ENCODE measurements around the gene SRL. TPM values are rescaled to one million over a fixed set of nuclear protein-coding genes. Genes with fewer than 3 reads are reported as not detected.

The SRL gene
- polyA plus RNA-seq, 3 donors, result not detected

DNA sequence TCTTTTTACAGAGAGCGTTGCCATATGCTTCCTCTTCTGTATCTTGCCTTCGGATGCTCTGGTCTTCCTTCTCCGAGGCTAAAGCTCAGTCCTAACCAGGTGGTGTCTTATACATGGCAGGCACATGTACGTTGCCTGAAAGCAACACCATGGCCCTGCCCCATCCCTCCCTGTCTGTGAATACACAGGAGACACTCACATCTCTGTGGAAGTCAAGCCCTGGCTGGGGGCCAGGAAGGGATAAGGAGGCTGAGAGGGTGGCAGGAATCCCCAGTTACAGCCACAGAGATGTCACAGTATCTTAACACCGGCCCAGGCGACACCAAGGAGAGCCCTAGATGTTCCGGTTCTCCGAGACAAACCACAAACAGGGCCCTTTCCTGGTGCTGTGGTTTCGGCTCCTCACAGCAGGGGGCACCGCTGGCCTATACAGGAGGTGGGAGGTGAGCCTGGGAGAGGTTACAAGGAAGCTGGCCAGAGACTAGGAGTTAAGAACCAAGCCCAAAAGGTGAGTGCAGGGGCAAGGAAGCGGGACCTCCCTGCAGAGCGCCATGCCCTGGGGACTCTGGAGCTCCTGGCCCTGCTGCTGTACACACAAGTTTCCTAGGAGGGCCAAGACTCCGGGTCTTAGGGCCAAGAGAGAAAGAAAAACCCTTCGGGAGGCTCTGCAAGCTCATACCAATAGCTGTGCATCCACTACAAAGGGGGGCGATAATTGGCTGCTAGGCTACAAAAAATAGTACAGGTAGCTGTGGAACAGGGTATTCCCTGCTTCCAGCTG is 41.7 kb downstream of the SRL start:
- no peak overlapping the region for H3K4me2 ChIP-seq (replicated peaks; ENCODE audit: extremely low read depth, low read length, poor library complexity, severe bottlenecking)
- 30% methylated on average over 12 of the region's 15 CpGs for WGBS (ENCODE audit: insufficient coverage)
- no peaks in the 10 kb centered on the region for H4K20me1 ChIP-seq (ENCODE audit: insufficient read depth, low read length)
- no peaks in the 10 kb centered on the region for H3K36me3 Mint-ChIP-seq
- H3K4me1 Mint-ChIP-seq, result peaks cover 11% of the 10 kb centered on the region
- no peaks in the 10 kb centered on the region for H3K9me3 ChIP-seq (replicated peaks in 1 of 2; ENCODE audit: control insufficient read depth in 1 of 2, insufficient read depth in 1 of 2, low read length in 2 of 2)
- H3K4me1 ChIP-seq (ENCODE audit: control insufficient read depth in 1 of 2, insufficient read depth in 2 of 2, low read length in 2 of 2), result peaks cover 8 to 10% of the 10 kb centered on the region in 2 donors
- H3K9me3 Mint-ChIP-seq, result peaks cover 0 to 5% (median 0%) of the 10 kb centered on the region in 7 donors
- H3K27me3 ChIP-seq (ENCODE audit: control insufficient read depth in 2 of 2, insufficient read depth in 2 of 2, low read length in 2 of 2), result peaks cover 0 to 2% of the 10 kb centered on the region in 2 donors
- H2AFZ ChIP-seq (ENCODE audit: insufficient read depth, low read depth, low read length, poor library complexity, severe bottlenecking), result peak overlapping the region; percentile 55
- H3K27me3 Mint-ChIP-seq (ENCODE audit: low read depth in 3 of 3), result peaks cover 2 to 21% (median 8%) of the 10 kb centered on the region in 3 donors
- intact Hi-C loops (cut with micrococcal nuclease), result loop anchor here in 1 of 2 donors (10.0 kb wide), 1 partner anchor 195 kb away; no protein-coding TSS in a partner anchor
- H3K27ac ChIP-seq (ENCODE audit: low read depth in 1 of 2, low read length in 2 of 2), result no peak overlapping the region
- H3K27ac Mint-ChIP-seq, result peak overlapping the region in 1 of 7 donors; percentile 37
- DNase-seq, result peak; percentile 17 to 54 (median 32)
- TF ChIP-seq, protein P1, sequence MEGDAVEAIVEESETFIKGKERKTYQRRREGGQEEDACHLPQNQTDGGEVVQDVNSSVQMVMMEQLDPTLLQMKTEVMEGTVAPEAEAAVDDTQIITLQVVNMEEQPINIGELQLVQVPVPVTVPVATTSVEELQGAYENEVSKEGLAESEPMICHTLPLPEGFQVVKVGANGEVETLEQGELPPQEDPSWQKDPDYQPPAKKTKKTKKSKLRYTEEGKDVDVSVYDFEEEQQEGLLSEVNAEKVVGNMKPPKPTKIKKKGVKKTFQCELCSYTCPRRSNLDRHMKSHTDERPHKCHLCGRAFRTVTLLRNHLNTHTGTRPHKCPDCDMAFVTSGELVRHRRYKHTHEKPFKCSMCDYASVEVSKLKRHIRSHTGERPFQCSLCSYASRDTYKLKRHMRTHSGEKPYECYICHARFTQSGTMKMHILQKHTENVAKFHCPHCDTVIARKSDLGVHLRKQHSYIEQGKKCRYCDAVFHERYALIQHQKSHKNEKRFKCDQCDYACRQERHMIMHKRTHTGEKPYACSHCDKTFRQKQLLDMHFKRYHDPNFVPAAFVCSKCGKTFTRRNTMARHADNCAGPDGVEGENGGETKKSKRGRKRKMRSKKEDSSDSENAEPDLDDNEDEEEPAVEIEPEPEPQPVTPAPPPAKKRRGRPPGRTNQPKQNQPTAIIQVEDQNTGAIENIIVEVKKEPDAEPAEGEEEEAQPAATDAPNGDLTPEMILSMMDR (IDR thresholded peaks at IDR 0.05), result peak; percentile 29
- H3K79me2 ChIP-seq (ENCODE audit: insufficient read depth, low read length), result no peaks in the 10 kb centered on the region
- H3K36me3 ChIP-seq (replicated peaks in 1 of 2; ENCODE audit: control insufficient read depth in 1 of 2, insufficient read depth in 2 of 2, low read length in 2 of 2), result no peaks in the 10 kb centered on the region
- peak overlapping the region in 1 of 2 donors; percentile 48 for H3K4me3 Mint-ChIP-seq
- no peak overlapping the region for H3K9ac ChIP-seq (ENCODE audit: insufficient read depth, low read length, poor library complexity, severe bottlenecking)
- no peak overlapping the region for H3K4me3 ChIP-seq (replicated peaks in 1 of 3; ENCODE audit: low read depth in 2 of 3, low read length in 3 of 3)

DNA sequence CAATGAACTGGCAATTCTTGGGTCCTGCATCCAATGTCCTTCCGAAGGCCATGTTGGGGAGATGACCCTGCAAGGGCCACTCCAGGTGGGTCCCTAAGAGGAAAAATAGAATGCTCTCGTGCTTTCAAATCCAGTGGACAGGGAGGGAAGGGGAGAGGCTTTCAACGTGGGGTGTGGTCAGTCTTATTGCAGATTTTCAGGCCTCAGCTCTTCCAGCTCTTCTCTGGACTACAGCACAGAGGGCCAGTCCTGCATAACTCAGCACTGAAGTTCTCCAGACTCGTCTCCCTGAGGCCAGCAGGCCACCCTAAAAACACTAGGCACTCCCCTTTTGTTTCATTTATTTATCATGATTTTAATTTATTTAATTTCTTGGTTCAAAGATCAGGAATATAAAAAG is 43.1 kb downstream of the SRL start:
- H3K27me3 ChIP-seq (ENCODE audit: control insufficient read depth in 2 of 2, insufficient read depth in 2 of 2, low read length in 2 of 2), result peaks cover 0 to 2% of the 10 kb centered on the region in 2 donors
- Mint-ChIP-seq H3K4me1 (peaks cover 23% of the 10 kb centered on the region), H3K4me3 (no peak overlapping the region), H3K27me3 (ENCODE audit: low read depth in 3 of 3) (peaks cover 2 to 18% (median 5%) of the 10 kb centered on the region in 3 donors), H3K9me3 (peaks cover 0 to 5% (median 0%) of the 10 kb centered on the region in 7 donors), H3K27ac (no peak overlapping the region), H3K36me3 (no peaks in the 10 kb centered on the region)
- H3K27ac ChIP-seq (ENCODE audit: low read depth in 1 of 2, low read length in 2 of 2), result no peak overlapping the region
- no peak overlapping the region for H3K4me2 ChIP-seq (replicated peaks; ENCODE audit: extremely low read depth, low read length, poor library complexity, severe bottlenecking)
- intact Hi-C loops (cut with micrococcal nuclease), result loop anchor here in 1 of 2 donors (10.0 kb wide), 1 partner anchor 194 kb away; no protein-coding TSS in a partner anchor
- no peak for DNase-seq
- peaks cover 22 to 23% of the 10 kb centered on the region in 2 donors for H3K4me1 ChIP-seq (ENCODE audit: control insufficient read depth in 1 of 2, insufficient read depth in 2 of 2, low read length in 2 of 2)
- H2AFZ ChIP-seq (ENCODE audit: insufficient read depth, low read depth, low read length, poor library complexity, severe bottlenecking), result no peak overlapping the region
- H3K36me3 ChIP-seq (replicated peaks in 1 of 2; ENCODE audit: control insufficient read depth in 1 of 2, insufficient read depth in 2 of 2, low read length in 2 of 2), result no peaks in the 10 kb centered on the region
- 80% methylated on average over 2 of the region's 4 CpGs for WGBS (ENCODE audit: insufficient coverage)
- H3K79me2 ChIP-seq (ENCODE audit: insufficient read depth, low read length), result no peaks in the 10 kb centered on the region
- no peaks in the 10 kb centered on the region for H3K9me3 ChIP-seq (replicated peaks in 1 of 2; ENCODE audit: control insufficient read depth in 1 of 2, insufficient read depth in 1 of 2, low read length in 2 of 2)
- H3K9ac ChIP-seq (ENCODE audit: insufficient read depth, low read length, poor library complexity, severe bottlenecking), result no peak overlapping the region
- H4K20me1 ChIP-seq (ENCODE audit: insufficient read depth, low read length), result no peaks in the 10 kb centered on the region
- TF ChIP-seq, protein P1 (IDR thresholded peaks at IDR 0.05), result no peak
- no peak overlapping the region for H3K4me3 ChIP-seq (replicated peaks in 1 of 3; ENCODE audit: low read depth in 2 of 3, low read length in 3 of 3)
